Body of pancreas (tissue), 4 donors: Measurements from ENCODE around the gene CBX4. TPM values are rescaled to one million over a fixed set of nuclear protein-coding genes. Genes with fewer than 3 reads are reported as not detected.
A peak's percentile ranks its signal among the peaks of the same experiment; 100 is the strongest.
"Not testable (repeated sequence)": the region's sequence is repeated elsewhere in the genome, so short reads cannot be mapped to it uniquely, and the experiment has no call there.

ENCODE experiments used
- ATAC-seq: fragments of 150-250 bp; one replicate; pipeline ENCODE4 v1.9.1; 2016
- DNase-seq, 4 donors: peaks; one replicate each; pipeline ENCODE4 v3.0.0-alpha.2; 2019
- H3K27ac ChIP-seq, 4 donors: fragments of 200-600 bp; sonication (generic); 1 replicate in 3 of 4; 2 replicates in 1 of 4; pipeline versions ENCODE4 v1.5.1 to v1.6.1; 2016 to 2019; ENCODE audit warnings: mild to moderate bottlenecking in 1 of 4, mixed read lengths in 1 of 4, moderate library complexity in 1 of 4
- H3K27me3 ChIP-seq, 2 donors: fragments of 200-600 bp; sonication (generic); one replicate each; pipeline ENCODE4 v1.6.0; 2016; ENCODE audit warnings: mild to moderate bottlenecking in 1 of 2
- H3K36me3 ChIP-seq, 2 donors: fragments of 200-600 bp; sonication (generic); replicated peaks in 1 of 2; 2 replicates each; pipeline ENCODE4 v1.5.1; 2016; ENCODE audit warnings: low read depth in 2 of 2; ENCODE audit not compliant: insufficient read depth in 1 of 2
- H3K4me1 ChIP-seq: fragments of 200-600 bp; sonication (generic); one replicate; pipeline ENCODE4 v1.6.0; 2016
- H3K4me3 ChIP-seq, 2 donors: fragments of 200-600 bp; sonication (generic); 1 replicate in 1 of 2; 2 replicates in 1 of 2; pipeline ENCODE4 v1.5.1; 2016 to 2019
- H3K9me3 ChIP-seq, 3 donors: fragments of 200-600 bp; sonication (generic); 1 replicate in 2 of 3; 2 replicates in 1 of 3; pipeline ENCODE4 v1.5.1; 2016
- POLR2A ChIP-seq, 3 donors: fragments of 450-650 bp; IDR thresholded peaks; one replicate each; pipeline ENCODE4 v1.6.1; 2016; ENCODE audit warnings: antibody characterized with exemption in 3 of 3, mild to moderate bottlenecking in 2 of 3
- WGBS, 2 donors: methylation state at CpG; one replicate each; pipeline ENCODE4 v1.1.5; 2017; 5-methylcytosine and 5-hydroxymethylcytosine counted together
- intact Hi-C: fragments of 100-400 bp; cut with DNase I; formaldehyde crosslinking; loops from one replicate; pipeline ENCODE4 v1.15.1; 2023
- total RNA-seq, 2 donors: library from RNA; depleted of rRNA; stranded (reverse); fragments of >200 nt; gene quantifications; one replicate each; pipeline ENCODE4 v1.1.0, GENCODE V29; 2016
- TF ChIP-seq, protein P1 (sequence below), 7 experiments: fragments of 450-650 bp in 4 of 7; fragments of 200-600 bp in 3 of 7; sonication (generic) in 3 of 7; IDR thresholded peaks; one replicate each; pipeline ENCODE4 v1.5.1; 2016 to 2019; ENCODE audit warnings: antibody characterized with exemption in 7 of 7

CBX4 gene
- total RNA-seq, 2 donors from 2014 or later, result 15.6 to 17.8 TPM

DNA sequence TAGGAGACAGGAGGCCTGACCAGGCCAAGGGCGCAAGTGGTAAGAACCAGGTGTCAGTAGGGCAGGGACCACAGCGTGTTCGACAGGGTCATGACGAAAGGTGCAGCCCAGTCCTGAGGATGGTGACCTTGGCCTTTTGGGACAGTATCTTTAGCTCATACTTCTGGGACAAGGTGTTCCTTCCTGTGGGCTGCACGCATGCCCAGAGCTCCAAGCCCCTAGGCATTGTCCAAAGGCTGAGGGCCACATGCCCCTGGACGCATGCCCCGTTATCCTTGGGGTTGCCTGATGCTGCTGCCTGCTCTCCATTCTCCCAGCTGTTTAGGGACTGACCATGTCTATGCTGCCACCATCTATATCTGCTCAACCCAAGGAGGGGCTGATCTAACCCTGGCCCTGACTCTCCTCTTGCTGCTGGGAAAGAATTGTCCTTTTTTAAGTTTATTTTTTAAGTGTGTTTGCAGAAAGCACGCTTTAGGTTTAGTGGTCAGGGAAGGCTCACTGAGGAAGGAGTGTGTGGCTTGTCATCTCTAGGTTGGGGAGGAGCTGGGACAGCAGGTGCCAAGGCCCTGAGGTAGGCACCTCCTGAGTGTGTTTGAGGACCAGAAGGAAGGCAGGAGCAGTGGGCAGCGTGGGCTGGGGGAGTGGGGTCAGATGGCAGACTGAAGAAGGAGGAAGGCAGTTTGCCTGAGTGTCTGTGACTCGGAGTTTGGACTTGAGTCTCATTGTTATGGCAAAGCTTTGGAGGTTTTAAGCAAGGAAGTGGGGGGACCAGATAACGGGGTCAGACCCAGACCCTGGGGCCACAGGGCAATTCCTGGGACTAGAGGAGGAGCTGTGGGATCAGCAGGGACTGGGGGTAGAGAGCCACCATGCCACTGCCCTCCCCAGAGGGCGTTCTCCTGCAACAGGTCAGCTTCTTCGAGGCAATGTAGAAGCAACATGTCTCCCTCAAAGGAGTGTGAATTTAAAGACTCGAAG lies 15.1 kb upstream of the CBX4 start:
- TF ChIP-seq, protein P1, sequence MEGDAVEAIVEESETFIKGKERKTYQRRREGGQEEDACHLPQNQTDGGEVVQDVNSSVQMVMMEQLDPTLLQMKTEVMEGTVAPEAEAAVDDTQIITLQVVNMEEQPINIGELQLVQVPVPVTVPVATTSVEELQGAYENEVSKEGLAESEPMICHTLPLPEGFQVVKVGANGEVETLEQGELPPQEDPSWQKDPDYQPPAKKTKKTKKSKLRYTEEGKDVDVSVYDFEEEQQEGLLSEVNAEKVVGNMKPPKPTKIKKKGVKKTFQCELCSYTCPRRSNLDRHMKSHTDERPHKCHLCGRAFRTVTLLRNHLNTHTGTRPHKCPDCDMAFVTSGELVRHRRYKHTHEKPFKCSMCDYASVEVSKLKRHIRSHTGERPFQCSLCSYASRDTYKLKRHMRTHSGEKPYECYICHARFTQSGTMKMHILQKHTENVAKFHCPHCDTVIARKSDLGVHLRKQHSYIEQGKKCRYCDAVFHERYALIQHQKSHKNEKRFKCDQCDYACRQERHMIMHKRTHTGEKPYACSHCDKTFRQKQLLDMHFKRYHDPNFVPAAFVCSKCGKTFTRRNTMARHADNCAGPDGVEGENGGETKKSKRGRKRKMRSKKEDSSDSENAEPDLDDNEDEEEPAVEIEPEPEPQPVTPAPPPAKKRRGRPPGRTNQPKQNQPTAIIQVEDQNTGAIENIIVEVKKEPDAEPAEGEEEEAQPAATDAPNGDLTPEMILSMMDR (IDR thresholded peaks at IDR 0.05), result no peak
- TF ChIP-seq POLR2A (IDR thresholded peaks at IDR 0.05), result no peak
- DNase-seq (no peak), ATAC-seq (no peak)
- 79 to 85% methylated on average over 14 of the region's 14 CpGs for WGBS, 2 donors
- intact Hi-C loops, result no loop called here
- Histone ChIP-seq H3K4me1 (no peaks in the 10 kb centered on the region), H3K27ac (no peak overlapping the region), H3K27me3 (no peaks in the 10 kb centered on the region), H3K4me3 (no peak overlapping the region), H3K36me3 (no peaks in the 10 kb centered on the region), H3K9me3 (no peaks in the 10 kb centered on the region)

GRCh38 chr17:79853168-79853567 lies 13.9 kb upstream of the CBX4 start:
- intact Hi-C loops, result not testable (repeated sequence)

GRCh38 chr17:79852748-79853147 lies 13.5 kb upstream of the CBX4 start:
- Histone ChIP-seq H3K9me3 (no peaks in the 10 kb centered on the region), H3K27ac (peak overlapping the region in 3 of 4 donors; percentile 34 to 63 (median 54)), H3K4me3 (no peak overlapping the region), H3K4me1 (no peaks in the 10 kb centered on the region), H3K27me3 (no peaks in the 10 kb centered on the region), H3K36me3 (no peaks in the 10 kb centered on the region)
- TF ChIP-seq POLR2A (IDR thresholded peaks at IDR 0.05), result peak in 1 of 3 donors; percentile 34
- TF ChIP-seq, protein P1 (IDR thresholded peaks at IDR 0.05), result no peak
- intact Hi-C loops, result no loop called here
- WGBS, 2 donors, result 17 to 24% methylated on average over 5 of the region's 5 CpGs
- DNase-seq (peak in 3 of 4 donors; percentile 24 to 37 (median 29)), ATAC-seq (peak; percentile 64)

More at GRCh38 chr17:79853168-79853567, 13.9 kb upstream of the CBX4 start:
- H3K36me3 ChIP-seq, H3K9me3 ChIP-seq, ATAC-seq, DNase-seq, H3K27me3 ChIP-seq, H3K4me3 ChIP-seq, H3K4me1 ChIP-seq: not testable (repeated sequence)
- WGBS, 2 donors, result 78% methylated on average over 10 of the region's 10 CpGs
- H3K27ac ChIP-seq, result peak overlapping the region in 3 of 4 donors; percentile 34 to 63 (median 54)

DNA sequence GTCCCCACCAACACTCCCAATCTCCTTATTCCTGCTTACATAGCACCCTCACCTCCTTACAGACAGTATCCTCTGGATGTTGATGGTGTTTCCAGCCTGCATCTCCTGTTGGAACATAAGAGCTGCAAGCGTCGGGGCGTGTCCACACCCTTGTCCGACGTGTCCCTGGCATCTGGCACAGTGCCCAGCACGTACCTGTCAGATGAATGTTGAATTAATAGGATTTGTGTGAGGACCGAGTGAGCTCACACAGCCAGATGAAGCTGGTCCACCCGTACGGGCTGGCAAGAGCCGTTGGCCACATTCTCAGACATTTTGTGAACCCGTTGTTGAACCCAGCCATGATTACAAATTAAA lies 12.2 kb upstream of the CBX4 start:
- ATAC-seq, result peak; percentile 59
- Histone ChIP-seq H3K27me3 (no peaks in the 10 kb centered on the region), H3K27ac (peak overlapping the region in 2 of 4 donors; percentile 14 to 54), H3K4me1 (no peaks in the 10 kb centered on the region), H3K4me3 (no peak overlapping the region), H3K9me3 (no peaks in the 10 kb centered on the region), H3K36me3 (no peaks in the 10 kb centered on the region)
- intact Hi-C loops, result no loop called here
- 32 to 61% methylated on average over 11 of the region's 11 CpGs for WGBS, 2 donors
- peak; percentile 57 to 80 (median 76) for DNase-seq
- TF ChIP-seq POLR2A (IDR thresholded peaks at IDR 0.05), result no peak
- TF ChIP-seq, protein P1 (IDR thresholded peaks at IDR 0.05), result no peak

- TF ChIP-seq, protein P1 (IDR thresholded peaks at IDR 0.05), result no peak
- TF ChIP-seq POLR2A (IDR thresholded peaks at IDR 0.05), result no peak
- no peak for ATAC-seq
- Histone ChIP-seq H3K4me1 (no peaks in the 10 kb centered on the region), H3K9me3 (no peaks in the 10 kb centered on the region), H3K4me3 (no peak overlapping the region), H3K27me3 (no peaks in the 10 kb centered on the region), H3K27ac (peak overlapping the region in 1 of 4 donors; percentile 54), H3K36me3 (no peaks in the 10 kb centered on the region)
- intact Hi-C loops, result no loop called here
- DNase-seq, result no peak
- WGBS, 2 donors, result 79 to 89% methylated on average over 11 to 18 of the region's 18 CpGs
These were observed 11.6 kb upstream of the CBX4 start for GRCh38 chr17:79850571-79851460.
